Astrocyte (in vitro differentiated cells and primary cell): ENCODE results near the gene PLEKHA1. TPM values are rescaled to one million over a fixed set of nuclear protein-coding genes. Genes with fewer than 3 reads are reported as not detected.
A peak's percentile ranks its signal among the peaks of the same experiment; 100 is the strongest.

ENCODE experiments used
- DNase-seq: peaks from one replicate; pipeline ENCODE4 v3.0.0-alpha.2; 2010; ENCODE audit warnings: low read depth
- FAIRE-seq: peaks from 2 replicates; lab custom pipeline; 2011; peaks lifted over from hg19 to GRCh38; lab: Jason Lieb, UNC
- H2AFZ ChIP-seq: 2 replicates; pipeline ENCODE4 v1.6.0; 2012; ENCODE audit warnings: low read depth, low read length, inconsistent platforms
- H3K27ac ChIP-seq: 2 replicates; pipeline ENCODE4 v1.5.1; 2011; ENCODE audit warnings: low read depth, low read length, inconsistent platforms
- H3K27me3 ChIP-seq: 2 replicates; pipeline ENCODE4 v1.6.0; 2011; ENCODE audit warnings: low read length, inconsistent platforms; ENCODE audit not compliant: insufficient read depth
- H3K36me3 ChIP-seq: 2 replicates; pipeline ENCODE4 v1.5.1; 2011; ENCODE audit warnings: low read length, inconsistent platforms; ENCODE audit not compliant: insufficient read depth
- H3K4me1 ChIP-seq: 2 replicates; pipeline ENCODE4 v1.5.1; 2011; ENCODE audit warnings: low read length, inconsistent platforms; ENCODE audit not compliant: insufficient read depth
- H3K4me2 ChIP-seq: 2 replicates; pipeline ENCODE4 v1.6.0; 2012; ENCODE audit warnings: low read length, inconsistent platforms
- H3K4me3 ChIP-seq: 2 replicates; pipeline ENCODE4 v1.5.1; 2011; ENCODE audit warnings: low read depth, mild to moderate bottlenecking, low read length, inconsistent platforms; ENCODE audit not compliant: insufficient read depth
- H3K79me2 ChIP-seq: 2 replicates; pipeline ENCODE4 v1.6.0; 2012; ENCODE audit warnings: mild to moderate bottlenecking, low read length, inconsistent platforms; ENCODE audit not compliant: insufficient read depth
- H3K9ac ChIP-seq: 2 replicates; pipeline ENCODE4 v1.6.0; 2012; ENCODE audit warnings: mild to moderate bottlenecking, low read length, inconsistent platforms
- H3K9me3 ChIP-seq: 2 replicates; pipeline ENCODE4 v1.5.1; 2012; ENCODE audit warnings: low read depth, mild to moderate bottlenecking, low read length, inconsistent platforms; ENCODE audit not compliant: insufficient read depth
- H4K20me1 ChIP-seq: 2 replicates; pipeline ENCODE4 v1.6.0; 2012; ENCODE audit warnings: low read length, inconsistent platforms; ENCODE audit not compliant: insufficient read depth
- H3K27ac Mint-ChIP-seq: one replicate; pipeline ENCODE4 v1.8.0; 2021; ENCODE audit warnings: mild to moderate bottlenecking, mixed read lengths; ENCODE audit not compliant: unreplicated experiment
- H3K27me3 Mint-ChIP-seq: one replicate; pipeline ENCODE4 v1.8.0; 2021; ENCODE audit warnings: low read depth, mixed read lengths; ENCODE audit not compliant: unreplicated experiment
- H3K36me3 Mint-ChIP-seq: one replicate; pipeline ENCODE4 v1.8.0; 2021; ENCODE audit warnings: low read depth, mixed read lengths; ENCODE audit not compliant: unreplicated experiment
- H3K4me1 Mint-ChIP-seq: one replicate; pipeline ENCODE4 v1.8.0; 2021; ENCODE audit warnings: low read depth, mixed read lengths; ENCODE audit not compliant: unreplicated experiment
- H3K4me3 Mint-ChIP-seq: one replicate; pipeline ENCODE4 v1.8.0; 2021; ENCODE audit warnings: mild to moderate bottlenecking, moderate library complexity, mixed read lengths; ENCODE audit not compliant: unreplicated experiment
- H3K9me3 Mint-ChIP-seq: one replicate; pipeline ENCODE4 v1.8.0; 2021; ENCODE audit warnings: mild to moderate bottlenecking, mixed read lengths; ENCODE audit not compliant: unreplicated experiment
- EZH2 ChIP-seq: IDR thresholded peaks from 2 replicates; pipeline ENCODE4 v1.6.1; 2012; ENCODE audit warnings: mild to moderate bottlenecking, low read length, inconsistent platforms; ENCODE audit not compliant: insufficient read depth
- total RNA-seq: library from RNA; stranded (reverse); gene quantifications from 2 replicates; pipeline ENCODE4 v1.2.1, GENCODE V29; 2021
- TF ChIP-seq, protein P1 (sequence below): IDR thresholded peaks from 2 replicates; pipeline ENCODE4 v1.5.1; 2011; ENCODE audit warnings: low read depth, mild to moderate bottlenecking, inconsistent platforms, low read length, moderate library complexity; ENCODE audit not compliant: insufficient read depth

Gene PLEKHA1
- total RNA-seq, 1 donor from 2014 or later: 31.7 TPM

GRCh38 chr10:122462533-122463465 lies 88.3 kb downstream of the PLEKHA1 start:
- H3K9me3 ChIP-seq: no peaks in the 10 kb centered on the region
- peak overlapping the region; percentile 74 for H3K9ac ChIP-seq
- Mint-ChIP-seq H3K4me3 (peak overlapping the region; percentile 87), H3K36me3 (peaks cover 12% of the 10 kb centered on the region), H3K27me3 (peaks cover 52% of the 10 kb centered on the region), H3K9me3 (no peaks in the 10 kb centered on the region), H3K27ac (no peak overlapping the region), H3K4me1 (peaks cover 20% of the 10 kb centered on the region)
- TF ChIP-seq, protein P1, sequence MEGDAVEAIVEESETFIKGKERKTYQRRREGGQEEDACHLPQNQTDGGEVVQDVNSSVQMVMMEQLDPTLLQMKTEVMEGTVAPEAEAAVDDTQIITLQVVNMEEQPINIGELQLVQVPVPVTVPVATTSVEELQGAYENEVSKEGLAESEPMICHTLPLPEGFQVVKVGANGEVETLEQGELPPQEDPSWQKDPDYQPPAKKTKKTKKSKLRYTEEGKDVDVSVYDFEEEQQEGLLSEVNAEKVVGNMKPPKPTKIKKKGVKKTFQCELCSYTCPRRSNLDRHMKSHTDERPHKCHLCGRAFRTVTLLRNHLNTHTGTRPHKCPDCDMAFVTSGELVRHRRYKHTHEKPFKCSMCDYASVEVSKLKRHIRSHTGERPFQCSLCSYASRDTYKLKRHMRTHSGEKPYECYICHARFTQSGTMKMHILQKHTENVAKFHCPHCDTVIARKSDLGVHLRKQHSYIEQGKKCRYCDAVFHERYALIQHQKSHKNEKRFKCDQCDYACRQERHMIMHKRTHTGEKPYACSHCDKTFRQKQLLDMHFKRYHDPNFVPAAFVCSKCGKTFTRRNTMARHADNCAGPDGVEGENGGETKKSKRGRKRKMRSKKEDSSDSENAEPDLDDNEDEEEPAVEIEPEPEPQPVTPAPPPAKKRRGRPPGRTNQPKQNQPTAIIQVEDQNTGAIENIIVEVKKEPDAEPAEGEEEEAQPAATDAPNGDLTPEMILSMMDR: no peak
- no peak for TF ChIP-seq EZH2
- DNase-seq: no peak
- peaks cover 23% of the 10 kb centered on the region for H3K79me2 ChIP-seq
- peak overlapping the region; percentile 94 for H3K4me2 ChIP-seq
- H3K4me3 ChIP-seq: peak overlapping the region; percentile 74
- no peak overlapping the region for H3K27ac ChIP-seq
- peaks cover 24% of the 10 kb centered on the region for H3K4me1 ChIP-seq
- no peak for FAIRE-seq
- H3K36me3 ChIP-seq: no peaks in the 10 kb centered on the region
- peak overlapping the region; percentile 81 for H2AFZ ChIP-seq
- H4K20me1 ChIP-seq: peaks cover 43% of the 10 kb centered on the region
- H3K27me3 ChIP-seq: peaks cover 5% of the 10 kb centered on the region

- H3K27ac Mint-ChIP-seq: no peak overlapping the region
- no peak for TF ChIP-seq EZH2
- TF ChIP-seq, protein P1: no peak
- peak overlapping the region; percentile 94 for H3K4me2 ChIP-seq
- H3K27ac ChIP-seq: no peak overlapping the region
- no peak overlapping the region for H2AFZ ChIP-seq
- H3K27me3 ChIP-seq: peaks cover 5% of the 10 kb centered on the region
- H3K79me2 ChIP-seq: peaks cover 23% of the 10 kb centered on the region
- peak overlapping the region; percentile 74 for H3K9ac ChIP-seq
- FAIRE-seq (no peak), DNase-seq (no peak)
- peaks cover 12% of the 10 kb centered on the region for H3K36me3 Mint-ChIP-seq
- peaks cover 29% of the 10 kb centered on the region for H3K4me1 ChIP-seq
- H3K4me3 ChIP-seq: peak overlapping the region; percentile 74
- H4K20me1 ChIP-seq: peaks cover 47% of the 10 kb centered on the region
- no peaks in the 10 kb centered on the region for H3K9me3 Mint-ChIP-seq
- peaks cover 45% of the 10 kb centered on the region for H3K27me3 Mint-ChIP-seq
- peaks cover 18% of the 10 kb centered on the region for H3K4me1 Mint-ChIP-seq
- no peaks in the 10 kb centered on the region for H3K9me3 ChIP-seq
- peak overlapping the region; percentile 87 for H3K4me3 Mint-ChIP-seq
- no peaks in the 10 kb centered on the region for H3K36me3 ChIP-seq
Measured at GRCh38 chr10:122463466-122464249, 89.2 kb downstream of the PLEKHA1 start.
